ENCODE measurements around the gene SPOP. TPM values are rescaled to one million over a fixed set of nuclear protein-coding genes. Genes with fewer than 3 reads are reported as not detected.

SPOP gene
- total and polyA plus RNA-seq, 8 donors = 14.2 to 42.3 (median 30.8) TPM

GRCh38 chr17:49705254-49705653 lies 27.4 kb upstream of the SPOP start:
- DNase-seq (no peak), ATAC-seq (no peak), FAIRE-seq (no peak)
- Histone ChIP-seq H3K4me3 (no peak overlapping the region), H3K4me1 (peaks cover 7 to 8% (median 7%) of the 10 kb centered on the region in 3 donors), H3K36me3 (peaks cover 3 to 53% (median 36%) of the 10 kb centered on the region in 3 donors), H3K27me3 (no peaks in the 10 kb centered on the region), H3K27ac (no peak overlapping the region), H3K9me3 (no peaks in the 10 kb centered on the region)
- no peak for TF ChIP-seq CTCF (IDR thresholded peaks at IDR 0.05)
- intact Hi-C loops (cut with DNase I) = no loop called here

- Histone ChIP-seq H3K4me1 (peaks cover 7 to 8% (median 7%) of the 10 kb centered on the region in 3 donors), H3K4me3 (no peak overlapping the region), H3K36me3 (peaks cover 3 to 57% (median 36%) of the 10 kb centered on the region in 3 donors), H3K9me3 (no peaks in the 10 kb centered on the region), H3K27me3 (no peaks in the 10 kb centered on the region), H3K27ac (no peak overlapping the region)
- DNase-seq (no peak), ATAC-seq (no peak), FAIRE-seq (no peak)
- WGBS, 2 donors = 49 to 50% methylated on average over 6 of the region's 6 CpGs
- intact Hi-C loops (cut with DNase I) = no loop called here
- TF ChIP-seq CTCF (IDR thresholded peaks at IDR 0.05) = no peak
Observed at GRCh38 chr17:49703557-49704277, 25.8 kb upstream of the SPOP start.

GRCh38 chr17:49700960-49701359 lies 23.1 kb upstream of the SPOP start:
- ATAC-seq = no peak
- WGBS, 2 donors = 81 to 89% methylated on average over 6 of the region's 6 CpGs
- no peak for TF ChIP-seq CTCF (IDR thresholded peaks at IDR 0.05)
- no peak overlapping the region for H3K4me3 ChIP-seq
- no peak for FAIRE-seq
- H3K27ac ChIP-seq = no peak overlapping the region
- peaks cover 3 to 57% (median 36%) of the 10 kb centered on the region in 3 donors for H3K36me3 ChIP-seq
- DNase-seq = no peak
- H3K9me3 ChIP-seq = no peaks in the 10 kb centered on the region
- H3K27me3 ChIP-seq = no peaks in the 10 kb centered on the region
- H3K4me1 ChIP-seq = no peaks in the 10 kb centered on the region
- intact Hi-C loops (cut with DNase I) = no loop called here

- no peak for TF ChIP-seq CTCF (IDR thresholded peaks at IDR 0.05)
- no peak overlapping the region for H3K4me3 ChIP-seq
- no peak for ATAC-seq
- no peak overlapping the region for H3K27ac ChIP-seq
- intact Hi-C loops (cut with DNase I) = loop anchor here in 1 of 3 donors (10.0 kb wide), 1 partner anchor 285 kb away; the partner anchor contains the start of gene PHB1
- H3K27me3 ChIP-seq = no peaks in the 10 kb centered on the region
- peaks cover 3 to 50% (median 28%) of the 10 kb centered on the region in 3 donors for H3K36me3 ChIP-seq
- no peaks in the 10 kb centered on the region for H3K4me1 ChIP-seq
- WGBS, 2 donors = 72 to 79% methylated on average over 8 of the region's 8 CpGs
- H3K9me3 ChIP-seq = no peaks in the 10 kb centered on the region
- no peak for DNase-seq
- FAIRE-seq = no peak
Observed at GRCh38 chr17:49699966-49700575, 22.2 kb upstream of the SPOP start.

- ATAC-seq (no peak), FAIRE-seq (no peak), DNase-seq (no peak)
- Histone ChIP-seq H3K9me3 (no peaks in the 10 kb centered on the region), H3K36me3 (peaks cover 3 to 30% (median 16%) of the 10 kb centered on the region in 3 donors), H3K4me1 (no peaks in the 10 kb centered on the region), H3K27me3 (no peaks in the 10 kb centered on the region), H3K4me3 (no peak overlapping the region), H3K27ac (no peak overlapping the region)
- intact Hi-C loops (cut with DNase I) = loop anchor here in 1 of 3 donors (10.0 kb wide), 1 partner anchor 283 kb away; the partner anchor contains the start of gene PHB1
- 37 to 43% methylated on average over 6 of the region's 6 CpGs for WGBS, 2 donors
- TF ChIP-seq CTCF (IDR thresholded peaks at IDR 0.05) = no peak
Observed at GRCh38 chr17:49698005-49698404, 20.1 kb upstream of the SPOP start.
